ENCODE data around the gene EQTN.

DNA sequence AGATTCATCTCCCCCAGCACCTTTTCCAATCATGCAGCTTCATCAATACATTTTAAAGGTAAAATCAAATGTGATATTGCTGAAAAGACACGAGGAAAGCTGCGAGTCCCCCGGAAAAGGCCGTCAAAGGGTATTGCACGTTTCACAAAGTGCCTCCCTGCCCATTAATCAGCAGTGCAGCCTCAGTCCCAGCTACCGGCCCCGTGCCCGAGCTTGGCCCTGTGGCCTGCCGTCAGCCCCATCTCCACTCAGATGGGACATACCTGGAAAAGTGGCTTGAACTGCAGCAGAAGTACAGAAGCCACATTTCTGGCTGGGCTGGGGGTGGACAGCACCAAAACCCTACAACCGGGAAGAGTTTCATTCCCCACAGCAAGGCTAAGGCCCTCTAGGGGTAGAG lies 39.9 kb upstream of the EQTN start:
- TF ChIP-seq RAD21 (IDR thresholded peaks at IDR 0.05; ENCODE audit: low read depth) = no peak
- TF ChIP-seq FOSL1 (IDR thresholded peaks at IDR 0.05; ENCODE audit: low read depth) = no peak
- no peak for TF ChIP-seq CBX3 (IDR thresholded peaks at IDR 0.05; ENCODE audit: low read depth)
- TF ChIP-seq, protein P1, sequence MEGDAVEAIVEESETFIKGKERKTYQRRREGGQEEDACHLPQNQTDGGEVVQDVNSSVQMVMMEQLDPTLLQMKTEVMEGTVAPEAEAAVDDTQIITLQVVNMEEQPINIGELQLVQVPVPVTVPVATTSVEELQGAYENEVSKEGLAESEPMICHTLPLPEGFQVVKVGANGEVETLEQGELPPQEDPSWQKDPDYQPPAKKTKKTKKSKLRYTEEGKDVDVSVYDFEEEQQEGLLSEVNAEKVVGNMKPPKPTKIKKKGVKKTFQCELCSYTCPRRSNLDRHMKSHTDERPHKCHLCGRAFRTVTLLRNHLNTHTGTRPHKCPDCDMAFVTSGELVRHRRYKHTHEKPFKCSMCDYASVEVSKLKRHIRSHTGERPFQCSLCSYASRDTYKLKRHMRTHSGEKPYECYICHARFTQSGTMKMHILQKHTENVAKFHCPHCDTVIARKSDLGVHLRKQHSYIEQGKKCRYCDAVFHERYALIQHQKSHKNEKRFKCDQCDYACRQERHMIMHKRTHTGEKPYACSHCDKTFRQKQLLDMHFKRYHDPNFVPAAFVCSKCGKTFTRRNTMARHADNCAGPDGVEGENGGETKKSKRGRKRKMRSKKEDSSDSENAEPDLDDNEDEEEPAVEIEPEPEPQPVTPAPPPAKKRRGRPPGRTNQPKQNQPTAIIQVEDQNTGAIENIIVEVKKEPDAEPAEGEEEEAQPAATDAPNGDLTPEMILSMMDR (IDR thresholded peaks at IDR 0.05 in 2 of 3, conservative IDR thresholded peaks at IDR 0.05 in 1 of 3; ENCODE audit: borderline replicate concordance in 1 of 3, insufficient read depth in 1 of 3, low read depth in 2 of 3, low read length in 2 of 3) = no peak
- no peak for TF ChIP-seq YY1 (IDR thresholded peaks at IDR 0.05; ENCODE audit: extremely low read depth, insufficient replicate concordance, low read depth, low read length)
- TF ChIP-seq EZH2phosphoT487 (IDR thresholded peaks at IDR 0.05; ENCODE audit: borderline replicate concordance) = no peak
- TF ChIP-seq SIN3A (IDR thresholded peaks at IDR 0.05; ENCODE audit: low read depth) = no peak
- TF ChIP-seq POLR2A (IDR thresholded peaks at IDR 0.05; ENCODE audit: borderline replicate concordance, extremely low read depth, insufficient read depth, insufficient read length) = no peak
- no peak for TF ChIP-seq EZH2 (IDR thresholded peaks at IDR 0.05)
- no peak for TF ChIP-seq POLR2AphosphoS5 (IDR thresholded peaks at IDR 0.05; ENCODE audit: low read depth, low read length)
- TF ChIP-seq TCF7L2 (IDR thresholded peaks at IDR 0.05; ENCODE audit: borderline replicate concordance, extremely low read depth, insufficient read depth, insufficient read length) = no peak
- TF ChIP-seq, protein P2, sequence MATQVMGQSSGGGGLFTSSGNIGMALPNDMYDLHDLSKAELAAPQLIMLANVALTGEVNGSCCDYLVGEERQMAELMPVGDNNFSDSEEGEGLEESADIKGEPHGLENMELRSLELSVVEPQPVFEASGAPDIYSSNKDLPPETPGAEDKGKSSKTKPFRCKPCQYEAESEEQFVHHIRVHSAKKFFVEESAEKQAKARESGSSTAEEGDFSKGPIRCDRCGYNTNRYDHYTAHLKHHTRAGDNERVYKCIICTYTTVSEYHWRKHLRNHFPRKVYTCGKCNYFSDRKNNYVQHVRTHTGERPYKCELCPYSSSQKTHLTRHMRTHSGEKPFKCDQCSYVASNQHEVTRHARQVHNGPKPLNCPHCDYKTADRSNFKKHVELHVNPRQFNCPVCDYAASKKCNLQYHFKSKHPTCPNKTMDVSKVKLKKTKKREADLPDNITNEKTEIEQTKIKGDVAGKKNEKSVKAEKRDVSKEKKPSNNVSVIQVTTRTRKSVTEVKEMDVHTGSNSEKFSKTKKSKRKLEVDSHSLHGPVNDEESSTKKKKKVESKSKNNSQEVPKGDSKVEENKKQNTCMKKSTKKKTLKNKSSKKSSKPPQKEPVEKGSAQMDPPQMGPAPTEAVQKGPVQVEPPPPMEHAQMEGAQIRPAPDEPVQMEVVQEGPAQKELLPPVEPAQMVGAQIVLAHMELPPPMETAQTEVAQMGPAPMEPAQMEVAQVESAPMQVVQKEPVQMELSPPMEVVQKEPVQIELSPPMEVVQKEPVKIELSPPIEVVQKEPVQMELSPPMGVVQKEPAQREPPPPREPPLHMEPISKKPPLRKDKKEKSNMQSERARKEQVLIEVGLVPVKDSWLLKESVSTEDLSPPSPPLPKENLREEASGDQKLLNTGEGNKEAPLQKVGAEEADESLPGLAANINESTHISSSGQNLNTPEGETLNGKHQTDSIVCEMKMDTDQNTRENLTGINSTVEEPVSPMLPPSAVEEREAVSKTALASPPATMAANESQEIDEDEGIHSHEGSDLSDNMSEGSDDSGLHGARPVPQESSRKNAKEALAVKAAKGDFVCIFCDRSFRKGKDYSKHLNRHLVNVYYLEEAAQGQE (IDR thresholded peaks at IDR 0.05; ENCODE audit: low read depth) = no peak
- TF ChIP-seq, protein P3, sequence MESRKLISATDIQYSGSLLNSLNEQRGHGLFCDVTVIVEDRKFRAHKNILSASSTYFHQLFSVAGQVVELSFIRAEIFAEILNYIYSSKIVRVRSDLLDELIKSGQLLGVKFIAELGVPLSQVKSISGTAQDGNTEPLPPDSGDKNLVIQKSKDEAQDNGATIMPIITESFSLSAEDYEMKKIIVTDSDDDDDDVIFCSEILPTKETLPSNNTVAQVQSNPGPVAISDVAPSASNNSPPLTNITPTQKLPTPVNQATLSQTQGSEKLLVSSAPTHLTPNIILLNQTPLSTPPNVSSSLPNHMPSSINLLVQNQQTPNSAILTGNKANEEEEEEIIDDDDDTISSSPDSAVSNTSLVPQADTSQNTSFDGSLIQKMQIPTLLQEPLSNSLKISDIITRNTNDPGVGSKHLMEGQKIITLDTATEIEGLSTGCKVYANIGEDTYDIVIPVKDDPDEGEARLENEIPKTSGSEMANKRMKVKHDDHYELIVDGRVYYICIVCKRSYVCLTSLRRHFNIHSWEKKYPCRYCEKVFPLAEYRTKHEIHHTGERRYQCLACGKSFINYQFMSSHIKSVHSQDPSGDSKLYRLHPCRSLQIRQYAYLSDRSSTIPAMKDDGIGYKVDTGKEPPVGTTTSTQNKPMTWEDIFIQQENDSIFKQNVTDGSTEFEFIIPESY (IDR thresholded peaks at IDR 0.05; ENCODE audit: extremely low read depth, insufficient replicate concordance, low read length) = no peak

Data from HCT116 (cell line).